NCI-H128 (cell line): ENCODE measurements around the gene SPINK5.
"Not testable (repeated sequence)": the region's sequence is repeated elsewhere in the genome, so short reads cannot be mapped to it uniquely, and the experiment has no call there.

Experiments
- DNase-seq: peaks from one replicate; lab custom pipeline; 2025; ENCODE audit not compliant: unreplicated experiment; lab: John Stamatoyannopoulos, UW

Gene SPINK5, protein sequence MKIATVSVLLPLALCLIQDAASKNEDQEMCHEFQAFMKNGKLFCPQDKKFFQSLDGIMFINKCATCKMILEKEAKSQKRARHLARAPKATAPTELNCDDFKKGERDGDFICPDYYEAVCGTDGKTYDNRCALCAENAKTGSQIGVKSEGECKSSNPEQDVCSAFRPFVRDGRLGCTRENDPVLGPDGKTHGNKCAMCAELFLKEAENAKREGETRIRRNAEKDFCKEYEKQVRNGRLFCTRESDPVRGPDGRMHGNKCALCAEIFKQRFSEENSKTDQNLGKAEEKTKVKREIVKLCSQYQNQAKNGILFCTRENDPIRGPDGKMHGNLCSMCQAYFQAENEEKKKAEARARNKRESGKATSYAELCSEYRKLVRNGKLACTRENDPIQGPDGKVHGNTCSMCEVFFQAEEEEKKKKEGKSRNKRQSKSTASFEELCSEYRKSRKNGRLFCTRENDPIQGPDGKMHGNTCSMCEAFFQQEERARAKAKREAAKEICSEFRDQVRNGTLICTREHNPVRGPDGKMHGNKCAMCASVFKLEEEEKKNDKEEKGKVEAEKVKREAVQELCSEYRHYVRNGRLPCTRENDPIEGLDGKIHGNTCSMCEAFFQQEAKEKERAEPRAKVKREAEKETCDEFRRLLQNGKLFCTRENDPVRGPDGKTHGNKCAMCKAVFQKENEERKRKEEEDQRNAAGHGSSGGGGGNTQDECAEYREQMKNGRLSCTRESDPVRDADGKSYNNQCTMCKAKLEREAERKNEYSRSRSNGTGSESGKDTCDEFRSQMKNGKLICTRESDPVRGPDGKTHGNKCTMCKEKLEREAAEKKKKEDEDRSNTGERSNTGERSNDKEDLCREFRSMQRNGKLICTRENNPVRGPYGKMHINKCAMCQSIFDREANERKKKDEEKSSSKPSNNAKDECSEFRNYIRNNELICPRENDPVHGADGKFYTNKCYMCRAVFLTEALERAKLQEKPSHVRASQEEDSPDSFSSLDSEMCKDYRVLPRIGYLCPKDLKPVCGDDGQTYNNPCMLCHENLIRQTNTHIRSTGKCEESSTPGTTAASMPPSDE

GRCh38 chr5:148063861-148064260 is at the start of gene SPINK5:
SPINK5 (plus strand) TSS chr5:148063980; CDS start chr5:148064045, 65 bp downstream.
- DNase-seq: no peak

DNA sequence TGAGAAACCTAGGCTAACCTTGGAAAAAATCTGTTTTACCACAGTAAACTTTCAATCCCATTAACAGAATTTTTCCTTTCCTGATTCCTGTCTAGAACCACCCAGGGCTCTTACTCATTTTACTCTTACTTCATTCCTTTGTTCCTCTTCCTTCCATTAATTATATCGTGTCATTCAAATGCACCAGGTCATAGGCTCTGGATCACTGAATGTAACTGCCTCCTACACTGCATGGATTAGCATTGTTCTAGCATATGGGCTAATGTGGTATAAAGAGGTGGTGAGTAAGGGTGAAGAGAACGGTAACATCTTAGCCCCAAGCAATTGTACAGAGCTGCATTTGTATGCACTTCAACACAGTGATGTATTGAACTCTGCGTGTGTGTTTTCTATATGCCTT is 49.5 kb upstream of the SPINK5 start:
- DNase-seq: no peak

- DNase-seq: no peak
Measured at GRCh38 chr5:148020257-148020988, 43.4 kb upstream of the SPINK5 start.

GRCh38 chr5:148027505-148027904 is 36.3 kb upstream of the SPINK5 start:
- no peak for DNase-seq

DNA sequence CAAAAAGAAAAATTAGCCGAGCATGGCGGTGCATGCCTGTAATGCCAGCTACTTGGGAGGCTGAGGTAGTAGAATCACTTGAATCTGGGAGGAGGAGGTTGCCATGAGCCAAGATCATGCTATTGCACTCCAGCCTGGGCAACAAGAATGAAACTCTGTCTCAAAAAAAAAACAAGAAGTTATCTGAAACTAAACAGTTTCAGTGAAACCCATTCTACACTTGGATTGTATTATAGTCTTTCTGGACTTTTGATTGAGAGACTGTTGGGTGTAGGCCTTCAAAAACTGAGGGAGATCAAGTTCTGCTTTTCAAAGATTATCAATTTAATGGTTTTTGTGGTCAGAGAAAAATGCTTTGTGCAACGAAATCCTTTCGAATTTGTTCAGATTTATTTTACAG is 34.6 kb upstream of the SPINK5 start:
- no peak for DNase-seq

GRCh38 chr5:148033134-148033533 is 30.6 kb upstream of the SPINK5 start:
- no peak for DNase-seq

GRCh38 chr5:148035676-148036075 is 28.1 kb upstream of the SPINK5 start:
- DNase-seq: no peak

GRCh38 chr5:148042881-148043280 is 20.9 kb upstream of the SPINK5 start:
- DNase-seq: no peak

DNA sequence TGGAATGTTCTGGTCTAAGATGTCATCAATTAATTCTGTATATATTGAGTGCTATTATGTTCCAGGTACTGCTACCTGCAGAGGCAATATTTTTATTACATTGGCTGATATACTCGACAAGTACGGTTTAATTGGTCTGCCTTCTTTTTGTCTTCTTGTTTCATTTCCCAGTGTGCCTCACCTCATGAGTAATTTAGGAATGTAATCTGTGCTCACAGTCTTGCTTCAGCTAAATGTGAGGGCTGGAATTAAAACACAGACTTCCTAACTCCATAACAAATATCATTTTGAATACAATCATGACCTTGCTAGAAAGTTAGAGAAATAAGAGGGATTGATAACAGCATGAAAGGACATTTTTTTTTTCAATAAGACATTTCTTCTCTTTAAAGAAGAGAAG is 20.1 kb upstream of the SPINK5 start:
- no peak for DNase-seq

DNA sequence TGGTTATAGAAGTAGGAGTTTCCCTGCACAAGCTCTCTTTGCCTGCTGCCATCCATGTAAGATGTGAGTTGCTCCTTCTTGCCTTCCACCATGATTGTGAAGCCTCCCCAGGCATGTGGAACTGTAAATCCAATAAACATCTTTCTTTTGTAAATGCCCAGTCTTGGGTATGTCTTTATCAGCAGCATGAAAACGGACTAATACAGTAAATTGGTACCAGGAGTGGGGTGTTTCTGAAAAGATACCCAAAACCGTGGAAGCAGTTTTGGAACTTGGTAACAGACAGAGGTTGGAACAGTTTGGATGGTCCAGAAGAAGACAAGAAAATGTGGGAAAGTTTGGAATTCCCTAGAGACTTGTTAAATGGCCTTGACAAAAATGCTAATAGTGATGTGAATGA is 8.6 kb upstream of the SPINK5 start:
- DNase-seq: not testable (repeated sequence)

DNA sequence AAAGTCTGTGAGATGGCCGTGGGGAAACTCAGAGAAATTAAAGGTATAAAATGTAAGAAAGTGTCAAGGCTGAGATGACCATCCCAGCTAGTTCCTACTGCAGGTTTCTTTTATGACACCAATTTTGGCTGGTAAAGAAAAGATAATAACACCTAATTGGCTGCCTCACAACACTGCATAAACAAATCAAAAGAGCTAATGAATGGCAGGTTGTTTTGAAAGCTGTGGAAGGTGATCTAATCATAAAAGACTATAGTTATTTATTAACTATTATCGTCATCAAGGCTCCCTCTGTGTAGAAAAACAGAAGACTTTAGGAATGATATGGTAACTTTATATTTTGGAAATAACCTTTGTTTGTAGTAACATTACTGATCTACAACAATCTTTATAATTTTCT is 3.5 kb upstream of the SPINK5 start:
- no peak for DNase-seq

DNA sequence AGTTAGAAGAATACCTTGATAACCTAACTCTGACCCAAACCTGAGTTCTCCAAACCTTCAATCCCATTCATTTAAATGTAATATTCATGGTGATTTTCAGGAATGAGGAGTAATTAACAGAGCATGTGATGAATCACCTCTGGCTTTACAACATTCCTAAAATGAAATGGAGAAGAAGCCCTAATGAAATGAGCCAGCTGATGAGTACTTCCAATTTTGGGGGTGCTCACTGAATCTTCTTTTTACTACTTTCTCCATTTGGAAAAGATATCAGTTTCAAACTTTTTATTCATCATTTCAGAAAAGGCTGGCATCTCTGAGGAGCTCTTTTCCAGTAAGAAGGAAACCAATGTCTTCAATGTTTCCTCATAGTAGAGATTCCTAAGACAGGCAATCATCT is 2.9 kb upstream of the SPINK5 start:
- DNase-seq: no peak

GRCh38 chr5:148070621-148071020 is 6.8 kb downstream of the SPINK5 start:
- no peak for DNase-seq

GRCh38 chr5:148072207-148072606 is 8.4 kb downstream of the SPINK5 start:
- no peak for DNase-seq

GRCh38 chr5:148075529-148075928 is 11.7 kb downstream of the SPINK5 start:
- DNase-seq: no peak

GRCh38 chr5:148083203-148083602 is 19.4 kb downstream of the SPINK5 start:
- DNase-seq: no peak

DNA sequence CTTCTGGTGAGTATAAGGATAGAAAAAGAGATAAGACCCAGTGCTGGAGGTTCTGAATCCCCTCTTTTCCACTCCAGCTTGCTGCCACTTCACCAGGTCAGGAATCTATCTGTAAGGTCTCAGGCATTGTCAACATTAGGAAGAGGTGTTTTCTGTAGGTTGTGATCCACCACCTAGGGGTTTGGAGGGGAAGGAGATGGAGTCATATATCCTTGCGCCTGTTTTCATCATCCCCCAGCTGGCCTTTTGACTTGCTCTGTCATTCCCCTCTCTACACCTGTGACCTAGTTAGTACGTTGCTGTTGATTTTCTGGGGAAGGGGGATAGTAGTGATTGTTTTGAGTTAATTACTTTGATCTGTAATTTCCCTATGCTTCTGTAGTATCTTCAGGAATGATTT is 20.5 kb downstream of the SPINK5 start:
- no peak for DNase-seq

DNA sequence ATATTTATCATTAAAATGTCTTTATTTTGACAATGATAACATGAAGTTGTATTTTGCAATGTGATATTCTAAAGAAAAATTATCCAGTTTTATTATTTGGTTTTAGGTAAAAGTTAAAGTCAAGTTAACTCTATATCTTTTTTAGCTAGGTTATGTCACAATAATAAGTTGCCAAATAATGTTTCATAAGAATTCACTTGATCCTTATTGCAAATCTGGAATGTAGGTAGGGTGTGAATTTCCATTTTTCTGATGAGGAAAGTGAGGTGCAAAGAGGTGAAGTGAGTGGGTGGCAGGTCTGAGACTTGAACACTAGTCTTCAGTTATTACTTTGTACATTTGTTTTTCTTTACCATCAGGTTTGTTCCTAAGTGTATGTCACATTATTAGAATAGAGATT is 21.5 kb downstream of the SPINK5 start:
- DNase-seq: no peak

- DNase-seq: no peak
Measured at GRCh38 chr5:148085977-148086705, 22.4 kb downstream of the SPINK5 start.

DNA sequence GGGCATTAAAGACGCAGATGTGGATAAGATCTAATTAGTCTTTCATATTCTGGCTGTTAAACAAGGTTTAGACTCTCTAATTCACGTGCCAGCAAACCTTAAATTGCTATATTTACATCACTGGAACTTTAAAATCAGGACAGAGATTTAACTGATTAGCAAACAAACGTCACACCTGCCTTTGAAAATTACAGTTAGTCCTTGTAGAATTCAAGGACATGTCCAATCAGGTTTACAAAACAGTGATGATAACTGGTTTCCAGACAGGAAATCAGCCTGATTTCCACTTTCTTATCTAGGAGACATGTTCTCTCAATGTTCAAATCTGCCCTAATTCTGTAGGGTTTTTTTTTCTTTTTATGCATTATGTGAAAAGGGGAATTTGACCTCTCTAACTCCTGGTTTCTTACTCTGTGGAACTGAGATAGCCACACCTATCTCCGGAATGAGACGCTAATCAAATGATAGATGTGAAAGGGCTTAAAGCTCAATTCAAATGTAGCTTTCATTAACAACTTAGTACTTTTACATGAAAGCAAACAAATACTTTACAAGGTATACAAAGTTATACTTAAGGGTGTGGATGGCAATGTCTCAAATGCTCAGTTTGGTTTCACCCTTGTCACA is 26.5 kb downstream of the SPINK5 start:
- no peak for DNase-seq
